Activated CD8-positive, alpha-beta T cell treated with anti-CD3 and anti-CD28 coated beads for 36 hours (primary cell): Measurements from ENCODE around the gene CUEDC2. TPM values are rescaled to one million over a fixed set of nuclear protein-coding genes. Genes with fewer than 3 reads are reported as not detected.
A peak's percentile ranks its signal among the peaks of the same experiment; 100 is the strongest.

Experiments used
- ATAC-seq: fragments of 200-7000 bp; cut with Tn5 transposase; one replicate; pipeline ENCODE4 v1.10.0; 2021; ENCODE audit warnings: mild to moderate bottlenecking, moderate library complexity
- CTCF ChIA-PET: fragments of 350-600 bp; sonication (Branson Sonifier 250); formaldehyde crosslinking; loops from one replicate; lab custom pipeline; 2021; ENCODE audit warnings: antibody characterized with exemption; lab: Charles Lee
- POLR2A ChIA-PET: fragments of 350-600 bp; sonication (Branson Sonifier 250); formaldehyde crosslinking; loops from one replicate; lab custom pipeline; 2021; ENCODE audit warnings: antibody characterized with exemption; lab: Charles Lee
- DNase-seq: peaks from one replicate; pipeline ENCODE4 v3.0.0-alpha.2; 2020
- H3K27ac Mint-ChIP-seq: one replicate; pipeline ENCODE4 v1.8.0; 2021; ENCODE audit warnings: mild to moderate bottlenecking, mixed read lengths
- H3K27me3 Mint-ChIP-seq: one replicate; pipeline ENCODE4 v1.8.0; 2021; ENCODE audit warnings: mixed read lengths
- H3K36me3 Mint-ChIP-seq: one replicate; pipeline ENCODE4 v1.8.0; 2021; ENCODE audit warnings: low read depth, mixed read lengths
- H3K4me1 Mint-ChIP-seq: one replicate; pipeline ENCODE4 v1.8.0; 2021; ENCODE audit warnings: low read depth, mixed read lengths
- H3K4me3 Mint-ChIP-seq: one replicate; pipeline ENCODE4 v1.8.0; 2021; ENCODE audit warnings: mild to moderate bottlenecking, moderate library complexity, mixed read lengths
- H3K9me3 Mint-ChIP-seq: one replicate; pipeline ENCODE4 v1.8.0; 2021; ENCODE audit warnings: mixed read lengths
- intact Hi-C: fragments of 100-400 bp; cut with micrococcal nuclease; formaldehyde crosslinking; loops from one replicate; pipeline ENCODE4 v1.10.0; 2022
- total RNA-seq, 2 experiments: library from RNA; stranded (reverse); gene quantifications; one replicate each; pipeline ENCODE4 v1.2.3, GENCODE V29; 2021
- TF ChIP-seq, protein P1 (sequence below): fragments of 200-600 bp; IDR thresholded peaks from one replicate; pipeline ENCODE4 v1.8.0; 2022; ENCODE audit warnings: antibody characterized with exemption, mild to moderate bottlenecking

The CUEDC2 gene
- total RNA-seq, 2 experiments from 2014 or later = 71.8 to 76.4 TPM

GRCh38 chr10:102408728-102409603, 23.4 kb downstream of the CUEDC2 start:
- H3K9me3 Mint-ChIP-seq = no peaks in the 10 kb centered on the region
- peaks cover 3% of the 10 kb centered on the region for H3K36me3 Mint-ChIP-seq
- H3K27ac Mint-ChIP-seq = peak overlapping the region; percentile 62
- intact Hi-C loops = no loop called here
- DNase-seq (peak; percentile 91), ATAC-seq (peak; percentile 73)
- peaks cover 42% of the 10 kb centered on the region for H3K4me1 Mint-ChIP-seq
- CTCF ChIA-PET = interaction anchor here (1.0 to 5.5 kb wide), 9 partner anchors 9 to 179 kb away, joined by 3 to 57 read pairs (median 4); partner anchors contain the start of genes CUEDC2, FBXL15, NFKB2 and PSD
- peaks cover 7% of the 10 kb centered on the region for H3K27me3 Mint-ChIP-seq
- POLR2A ChIA-PET = interaction anchor here (0.7 to 6.1 kb wide), 7 partner anchors 12 to 164 kb away, joined by 3 to 107 read pairs (median 5); partner anchors contain the start of genes C10orf95, FBXL15, GBF1 and NFKB2
- H3K4me3 Mint-ChIP-seq = peak overlapping the region; percentile 80
- TF ChIP-seq, protein P1, sequence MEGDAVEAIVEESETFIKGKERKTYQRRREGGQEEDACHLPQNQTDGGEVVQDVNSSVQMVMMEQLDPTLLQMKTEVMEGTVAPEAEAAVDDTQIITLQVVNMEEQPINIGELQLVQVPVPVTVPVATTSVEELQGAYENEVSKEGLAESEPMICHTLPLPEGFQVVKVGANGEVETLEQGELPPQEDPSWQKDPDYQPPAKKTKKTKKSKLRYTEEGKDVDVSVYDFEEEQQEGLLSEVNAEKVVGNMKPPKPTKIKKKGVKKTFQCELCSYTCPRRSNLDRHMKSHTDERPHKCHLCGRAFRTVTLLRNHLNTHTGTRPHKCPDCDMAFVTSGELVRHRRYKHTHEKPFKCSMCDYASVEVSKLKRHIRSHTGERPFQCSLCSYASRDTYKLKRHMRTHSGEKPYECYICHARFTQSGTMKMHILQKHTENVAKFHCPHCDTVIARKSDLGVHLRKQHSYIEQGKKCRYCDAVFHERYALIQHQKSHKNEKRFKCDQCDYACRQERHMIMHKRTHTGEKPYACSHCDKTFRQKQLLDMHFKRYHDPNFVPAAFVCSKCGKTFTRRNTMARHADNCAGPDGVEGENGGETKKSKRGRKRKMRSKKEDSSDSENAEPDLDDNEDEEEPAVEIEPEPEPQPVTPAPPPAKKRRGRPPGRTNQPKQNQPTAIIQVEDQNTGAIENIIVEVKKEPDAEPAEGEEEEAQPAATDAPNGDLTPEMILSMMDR = no peak

DNA sequence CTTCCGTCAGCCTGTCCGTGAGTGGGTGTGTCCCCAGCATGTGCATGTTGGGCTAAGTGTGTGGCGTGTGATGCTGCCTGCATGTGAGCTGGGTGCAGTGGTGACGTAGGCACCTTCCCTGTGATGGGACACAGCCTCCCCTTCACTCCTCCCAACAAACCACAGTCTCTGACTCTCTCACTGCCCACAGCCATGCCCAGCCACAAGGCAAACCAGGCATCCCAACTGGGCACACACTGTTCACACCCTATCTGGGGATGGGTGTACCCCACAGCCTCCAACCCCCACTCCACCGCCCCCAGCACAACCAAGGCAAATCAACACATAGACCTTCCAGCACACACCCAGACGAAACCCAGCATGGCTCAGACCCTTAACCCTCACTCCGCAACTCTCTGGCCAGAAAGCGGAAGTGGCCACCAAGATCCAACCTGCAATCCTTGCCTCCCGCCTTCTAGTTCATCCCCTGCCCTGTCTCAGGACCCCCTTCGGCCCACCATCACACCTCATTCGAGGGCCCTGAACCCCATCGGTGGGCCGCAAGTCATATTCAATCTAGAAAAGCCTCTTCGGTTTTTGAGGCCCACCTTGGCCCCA, 24.1 kb downstream of the CUEDC2 start:
- ATAC-seq (no peak), DNase-seq (peak; percentile 51)
- Mint-ChIP-seq H3K27me3 (peaks cover 7% of the 10 kb centered on the region), H3K9me3 (no peaks in the 10 kb centered on the region), H3K36me3 (peaks cover 5% of the 10 kb centered on the region), H3K4me1 (peaks cover 40% of the 10 kb centered on the region), H3K27ac (peak overlapping the region; percentile 74), H3K4me3 (peak overlapping the region; percentile 62)
- intact Hi-C loops = no loop called here
- POLR2A ChIA-PET = interaction anchor here (1.1 to 6.4 kb wide), 5 partner anchors 12 to 163 kb away, joined by 3 to 88 read pairs (median 5); partner anchors contain the start of genes GBF1 and NFKB2
- CTCF ChIA-PET = interaction anchor here (0.9 to 6.4 kb wide), 2 partner anchors 9 to 178 kb away, joined by 8 to 28 read pairs; no protein-coding TSS in a partner anchor
- TF ChIP-seq, protein P1 = no peak

GRCh38 chr10:102407425-102408130, 24.8 kb downstream of the CUEDC2 start:
- Mint-ChIP-seq H3K36me3 (peaks cover 5% of the 10 kb centered on the region), H3K27me3 (peaks cover 6% of the 10 kb centered on the region), H3K27ac (no peak overlapping the region), H3K9me3 (no peaks in the 10 kb centered on the region), H3K4me3 (no peak overlapping the region), H3K4me1 (peaks cover 34% of the 10 kb centered on the region)
- CTCF ChIA-PET = interaction anchor here (0.9 to 15.2 kb wide), 4 partner anchors 9 to 177 kb away, joined by 3 to 143 read pairs (median 18); partner anchors contain the start of genes FBXL15 and NFKB2
- DNase-seq (no peak), ATAC-seq (no peak)
- intact Hi-C loops = no loop called here
- POLR2A ChIA-PET = interaction anchor here (1.1 to 6.4 kb wide), 5 partner anchors 11 to 54 kb away, joined by 3 to 88 read pairs (median 6); partner anchors contain the start of genes FBXL15 and NFKB2
- TF ChIP-seq, protein P1 = no peak

DNA sequence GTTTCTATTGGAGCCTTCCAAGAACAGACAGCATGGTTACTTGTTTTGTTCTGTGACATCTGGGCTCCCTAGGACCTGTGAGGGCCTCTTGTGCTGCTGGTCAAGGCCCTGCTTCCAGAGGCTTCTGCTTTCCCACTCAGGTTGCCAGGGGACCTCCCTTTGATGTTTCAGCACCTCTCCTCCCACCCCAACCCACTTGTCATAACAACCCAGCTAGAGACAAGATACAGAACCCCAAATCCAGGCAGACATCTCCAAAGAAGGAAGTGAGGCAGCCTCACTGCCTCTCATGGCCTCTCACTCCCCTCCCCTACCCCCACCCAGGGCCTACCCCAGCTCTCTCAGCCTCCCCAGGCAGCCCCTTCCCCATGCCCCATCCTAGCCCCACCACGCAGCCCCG, 25.6 kb downstream of the CUEDC2 start:
- no peak overlapping the region for H3K4me3 Mint-ChIP-seq
- no peak overlapping the region for H3K27ac Mint-ChIP-seq
- TF ChIP-seq, protein P1 = no peak
- DNase-seq = peak; percentile 15
- CTCF ChIA-PET = interaction anchor here (1.0 to 15.2 kb wide), 3 partner anchors 11 to 177 kb away, joined by 3 to 143 read pairs (median 28); partner anchors contain the start of genes FBXL15 and NFKB2
- ATAC-seq = no peak
- H3K9me3 Mint-ChIP-seq = no peaks in the 10 kb centered on the region
- POLR2A ChIA-PET = interaction anchor here (1.3 to 6.4 kb wide), 4 partner anchors 11 to 55 kb away, joined by 4 to 88 read pairs (median 9); partner anchors contain the start of genes FBXL15 and NFKB2
- H3K36me3 Mint-ChIP-seq = peaks cover 12% of the 10 kb centered on the region
- intact Hi-C loops = no loop called here
- H3K4me1 Mint-ChIP-seq = peaks cover 36% of the 10 kb centered on the region
- H3K27me3 Mint-ChIP-seq = peaks cover 5% of the 10 kb centered on the region
